ENCODE results near the gene KAZN. TPM values are rescaled to one million over a fixed set of nuclear protein-coding genes. Genes with fewer than 3 reads are reported as not detected.

Gene KAZN
- polyA plus RNA-seq, 1 donor (not counting 4 experiments of a cell fraction or from before 2014, with no cell fraction given) = 5.9 TPM

DNA sequence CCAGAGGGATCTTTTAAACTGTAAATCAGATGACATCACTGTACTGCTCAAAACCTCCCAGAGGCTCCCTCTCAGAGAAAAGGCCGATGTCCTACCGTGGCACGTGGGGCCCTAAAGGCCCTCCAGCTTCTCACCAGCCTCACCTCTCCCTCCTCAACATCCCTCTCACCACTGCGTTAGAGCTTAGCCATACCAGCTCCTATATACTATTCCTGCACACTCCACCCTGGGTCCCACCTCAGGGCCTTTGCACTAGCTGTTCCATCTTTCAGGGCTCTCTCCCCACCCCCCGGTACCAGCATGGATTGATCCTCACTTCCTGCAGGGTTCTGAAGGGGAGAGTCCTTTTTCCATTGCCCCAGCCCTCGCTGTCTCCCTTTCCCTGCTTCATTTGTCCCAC, 111.8 kb downstream of the KAZN start:
- H2AFZ ChIP-seq (ENCODE audit: control insufficient read depth, low read length) = no peak overlapping the region
- no peak overlapping the region for H3K4me3 ChIP-seq (ENCODE audit: control insufficient read depth in 2 of 3, extremely low read depth in 1 of 3, insufficient read depth in 2 of 3, low read depth in 1 of 3, low read length in 3 of 3)
- no peaks in the 10 kb centered on the region for H4K20me1 ChIP-seq (ENCODE audit: control insufficient read depth, extremely low read depth, insufficient read depth, low read length)
- no peak overlapping the region for H3K9ac ChIP-seq (ENCODE audit: control insufficient read depth, extremely low read depth, insufficient read depth, low read length)
- H3K9me3 ChIP-seq (ENCODE audit: control insufficient read depth, low read depth, low read length) = no peaks in the 10 kb centered on the region
- no peaks in the 10 kb centered on the region for H3K9me1 ChIP-seq (ENCODE audit: control insufficient read depth, extremely low read depth, insufficient read depth, low read length)
- peaks cover 3% of the 10 kb centered on the region for H3K4me1 ChIP-seq (ENCODE audit: control insufficient read depth, extremely low read depth, insufficient read depth, low read length)
- H3K79me2 ChIP-seq (ENCODE audit: control insufficient read depth, insufficient read depth, low read length) = no peaks in the 10 kb centered on the region
- FAIRE-seq (no peak), DNase-seq (ENCODE audit: low read depth, low spot score) (no peak)
- no peak overlapping the region for H3K4me2 ChIP-seq (ENCODE audit: control insufficient read depth, extremely low read depth, insufficient read depth, low read depth, low read length)
- no peaks in the 10 kb centered on the region for H3K36me3 ChIP-seq (ENCODE audit: control insufficient read depth in 2 of 2, extremely low read depth in 1 of 2, insufficient read depth in 2 of 2, low read length in 2 of 2)
- H3K27ac ChIP-seq (ENCODE audit: control insufficient read depth, insufficient read depth, low read length) = no peak overlapping the region
- dilution Hi-C loops (cut with MboI; ENCODE audit: extremely low pct_ligation_motif_present, low sequenced_read_pairs) = no loop called here
- no peaks in the 10 kb centered on the region for H3K27me3 ChIP-seq (ENCODE audit: control insufficient read depth, extremely low read depth, insufficient read depth, low read length)
- TF ChIP-seq, protein P1, sequence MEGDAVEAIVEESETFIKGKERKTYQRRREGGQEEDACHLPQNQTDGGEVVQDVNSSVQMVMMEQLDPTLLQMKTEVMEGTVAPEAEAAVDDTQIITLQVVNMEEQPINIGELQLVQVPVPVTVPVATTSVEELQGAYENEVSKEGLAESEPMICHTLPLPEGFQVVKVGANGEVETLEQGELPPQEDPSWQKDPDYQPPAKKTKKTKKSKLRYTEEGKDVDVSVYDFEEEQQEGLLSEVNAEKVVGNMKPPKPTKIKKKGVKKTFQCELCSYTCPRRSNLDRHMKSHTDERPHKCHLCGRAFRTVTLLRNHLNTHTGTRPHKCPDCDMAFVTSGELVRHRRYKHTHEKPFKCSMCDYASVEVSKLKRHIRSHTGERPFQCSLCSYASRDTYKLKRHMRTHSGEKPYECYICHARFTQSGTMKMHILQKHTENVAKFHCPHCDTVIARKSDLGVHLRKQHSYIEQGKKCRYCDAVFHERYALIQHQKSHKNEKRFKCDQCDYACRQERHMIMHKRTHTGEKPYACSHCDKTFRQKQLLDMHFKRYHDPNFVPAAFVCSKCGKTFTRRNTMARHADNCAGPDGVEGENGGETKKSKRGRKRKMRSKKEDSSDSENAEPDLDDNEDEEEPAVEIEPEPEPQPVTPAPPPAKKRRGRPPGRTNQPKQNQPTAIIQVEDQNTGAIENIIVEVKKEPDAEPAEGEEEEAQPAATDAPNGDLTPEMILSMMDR (optimal IDR thresholded peaks at IDR 0.05 in 1 of 3, IDR thresholded peaks at IDR 0.05 in 1 of 3, conservative IDR thresholded peaks at IDR 0.05 in 1 of 3; ENCODE audit: extremely low read depth in 1 of 3, insufficient read depth in 2 of 3, low read length in 3 of 3) = no peak
- TF ChIP-seq EZH2 (IDR thresholded peaks at IDR 0.05; ENCODE audit: low read length) = no peak

DNA sequence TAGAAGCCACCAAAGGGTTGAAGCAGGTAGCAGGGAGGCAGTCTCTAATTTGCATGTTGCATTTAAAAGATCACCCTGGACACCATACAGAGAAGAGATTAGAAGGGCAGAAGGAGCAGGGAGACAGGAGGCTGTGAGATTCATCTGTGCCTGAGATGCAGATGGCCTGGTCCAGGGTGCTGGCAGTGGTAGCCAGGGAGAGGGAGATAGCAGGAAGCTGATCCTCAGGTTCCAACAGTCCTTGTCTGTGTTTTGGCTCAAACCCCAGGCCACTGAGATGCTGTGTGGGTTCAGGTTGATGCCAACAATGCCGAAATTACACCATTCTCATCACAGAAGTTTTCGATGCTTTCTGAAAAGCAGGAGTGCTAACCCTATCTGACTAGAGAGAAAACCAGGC, 113.7 kb downstream of the KAZN start:
- Histone ChIP-seq H3K9ac (ENCODE audit: control insufficient read depth, extremely low read depth, insufficient read depth, low read length) (no peak overlapping the region), H3K4me3 (ENCODE audit: control insufficient read depth in 2 of 3, extremely low read depth in 1 of 3, insufficient read depth in 2 of 3, low read depth in 1 of 3, low read length in 3 of 3) (no peak overlapping the region), H3K27me3 (ENCODE audit: control insufficient read depth, extremely low read depth, insufficient read depth, low read length) (no peaks in the 10 kb centered on the region), H3K79me2 (ENCODE audit: control insufficient read depth, insufficient read depth, low read length) (no peaks in the 10 kb centered on the region), H4K20me1 (ENCODE audit: control insufficient read depth, extremely low read depth, insufficient read depth, low read length) (no peaks in the 10 kb centered on the region), H3K9me1 (ENCODE audit: control insufficient read depth, extremely low read depth, insufficient read depth, low read length) (no peaks in the 10 kb centered on the region), H3K36me3 (ENCODE audit: control insufficient read depth in 2 of 2, extremely low read depth in 1 of 2, insufficient read depth in 2 of 2, low read length in 2 of 2) (no peaks in the 10 kb centered on the region), H3K4me2 (ENCODE audit: control insufficient read depth, extremely low read depth, insufficient read depth, low read depth, low read length) (no peak overlapping the region), H3K27ac (ENCODE audit: control insufficient read depth, insufficient read depth, low read length) (no peak overlapping the region), H2AFZ (ENCODE audit: control insufficient read depth, low read length) (no peak overlapping the region), H3K4me1 (ENCODE audit: control insufficient read depth, extremely low read depth, insufficient read depth, low read length) (peaks cover 3% of the 10 kb centered on the region), H3K9me3 (ENCODE audit: control insufficient read depth, low read depth, low read length) (no peaks in the 10 kb centered on the region)
- dilution Hi-C loops (cut with MboI; ENCODE audit: extremely low pct_ligation_motif_present, low sequenced_read_pairs) = no loop called here
- TF ChIP-seq EZH2 (IDR thresholded peaks at IDR 0.05; ENCODE audit: low read length) = no peak
- TF ChIP-seq, protein P1 (optimal IDR thresholded peaks at IDR 0.05 in 1 of 3, IDR thresholded peaks at IDR 0.05 in 1 of 3, conservative IDR thresholded peaks at IDR 0.05 in 1 of 3; ENCODE audit: extremely low read depth in 1 of 3, insufficient read depth in 2 of 3, low read length in 3 of 3) = no peak
- no peak for DNase-seq (ENCODE audit: low read depth, low spot score)
- FAIRE-seq = peak; percentile 5
